Neural crest cell (in vitro differentiated cells): ENCODE data around the gene TSPAN8. TPM values are rescaled to one million over a fixed set of nuclear protein-coding genes. Genes with fewer than 3 reads are reported as not detected.

Source experiments
- DNase-seq: peaks from one replicate; pipeline ENCODE4 v3.0.0; 2021; ENCODE audit warnings: low read depth, mixed read lengths, low spot score
- H3K27ac Mint-ChIP-seq: one replicate; pipeline ENCODE4 v1.8.0; 2021; ENCODE audit warnings: mild to moderate bottlenecking, mixed read lengths; ENCODE audit not compliant: unreplicated experiment
- H3K27me3 Mint-ChIP-seq: 2 replicates; pipeline ENCODE4 v1.8.0; 2021; ENCODE audit warnings: low read depth, mild to moderate bottlenecking, mixed read lengths
- H3K36me3 Mint-ChIP-seq: 2 replicates; pipeline ENCODE4 v1.8.0; 2021; ENCODE audit warnings: low read depth, mild to moderate bottlenecking, mixed read lengths
- H3K4me1 Mint-ChIP-seq: 2 replicates; pipeline ENCODE4 v1.8.0; 2021; ENCODE audit warnings: mixed read lengths
- H3K4me3 Mint-ChIP-seq: one replicate; pipeline ENCODE4 v1.8.0; 2021; ENCODE audit warnings: mild to moderate bottlenecking, mixed read lengths
- H3K9me3 Mint-ChIP-seq: 2 replicates; pipeline ENCODE4 v1.8.0; 2021; ENCODE audit warnings: mixed read lengths
- total RNA-seq: library from RNA; stranded (reverse); gene quantifications from 2 replicates; pipeline ENCODE4 v1.2.1, GENCODE V29; 2021
- TF ChIP-seq, protein P1 (sequence below): fragments of 200-600 bp; sonication (generic); conservative IDR thresholded peaks from 2 replicates; pipeline ENCODE4 v1.5.0; 2021; ENCODE audit warnings: antibody characterized with exemption, mild to moderate bottlenecking

The TSPAN8 gene
- total RNA-seq, 1 donor from 2014 or later = not detected

DNA sequence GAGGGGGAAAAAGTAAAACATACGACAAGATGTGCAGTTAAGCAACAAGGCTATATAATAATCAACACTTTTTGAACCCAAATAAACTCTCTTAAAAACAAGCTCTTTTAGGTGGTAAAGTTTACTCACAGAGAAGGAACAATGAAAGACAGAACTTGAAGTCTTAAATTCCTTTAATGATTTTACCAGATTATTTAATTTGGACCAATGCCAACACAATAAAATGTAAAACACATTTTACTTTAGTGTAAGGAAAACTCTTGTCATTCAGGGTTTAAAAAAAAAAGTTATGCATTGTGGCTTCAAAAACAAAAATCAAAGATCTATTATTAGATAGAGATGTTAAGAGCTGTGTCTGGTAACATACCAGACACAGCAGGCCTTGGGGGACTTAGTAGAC lies 13.1 kb downstream of the TSPAN8 start:
- H3K4me3 Mint-ChIP-seq = no peak overlapping the region
- no peaks in the 10 kb centered on the region for H3K27me3 Mint-ChIP-seq
- DNase-seq = no peak
- no peaks in the 10 kb centered on the region for H3K36me3 Mint-ChIP-seq
- peak overlapping the region; percentile 69 for H3K27ac Mint-ChIP-seq
- H3K9me3 Mint-ChIP-seq = no peaks in the 10 kb centered on the region
- peaks cover 4% of the 10 kb centered on the region for H3K4me1 Mint-ChIP-seq
- TF ChIP-seq, protein P1, sequence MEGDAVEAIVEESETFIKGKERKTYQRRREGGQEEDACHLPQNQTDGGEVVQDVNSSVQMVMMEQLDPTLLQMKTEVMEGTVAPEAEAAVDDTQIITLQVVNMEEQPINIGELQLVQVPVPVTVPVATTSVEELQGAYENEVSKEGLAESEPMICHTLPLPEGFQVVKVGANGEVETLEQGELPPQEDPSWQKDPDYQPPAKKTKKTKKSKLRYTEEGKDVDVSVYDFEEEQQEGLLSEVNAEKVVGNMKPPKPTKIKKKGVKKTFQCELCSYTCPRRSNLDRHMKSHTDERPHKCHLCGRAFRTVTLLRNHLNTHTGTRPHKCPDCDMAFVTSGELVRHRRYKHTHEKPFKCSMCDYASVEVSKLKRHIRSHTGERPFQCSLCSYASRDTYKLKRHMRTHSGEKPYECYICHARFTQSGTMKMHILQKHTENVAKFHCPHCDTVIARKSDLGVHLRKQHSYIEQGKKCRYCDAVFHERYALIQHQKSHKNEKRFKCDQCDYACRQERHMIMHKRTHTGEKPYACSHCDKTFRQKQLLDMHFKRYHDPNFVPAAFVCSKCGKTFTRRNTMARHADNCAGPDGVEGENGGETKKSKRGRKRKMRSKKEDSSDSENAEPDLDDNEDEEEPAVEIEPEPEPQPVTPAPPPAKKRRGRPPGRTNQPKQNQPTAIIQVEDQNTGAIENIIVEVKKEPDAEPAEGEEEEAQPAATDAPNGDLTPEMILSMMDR = no peak

DNA sequence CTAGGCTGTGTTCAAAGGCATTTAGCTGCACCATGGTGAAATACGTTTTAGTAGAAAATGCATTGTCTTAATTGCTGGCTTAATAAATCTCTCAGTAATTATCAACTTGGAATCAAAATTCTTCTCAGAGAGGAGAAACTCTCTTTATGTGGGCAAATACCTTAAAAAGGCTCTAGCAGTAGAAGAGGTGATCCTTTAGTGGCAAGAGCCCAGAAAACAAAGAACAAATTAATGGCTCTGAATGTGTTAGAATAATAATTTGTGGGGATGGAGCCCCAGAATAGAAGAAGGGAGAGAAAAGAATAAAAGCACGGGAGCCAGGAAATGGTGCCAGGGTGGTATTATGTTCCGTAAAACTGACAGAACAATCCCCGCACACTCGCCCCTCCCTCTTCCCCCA lies 14.8 kb downstream of the TSPAN8 start:
- Mint-ChIP-seq H3K4me1 (peaks cover 4% of the 10 kb centered on the region), H3K36me3 (no peaks in the 10 kb centered on the region), H3K4me3 (no peak overlapping the region), H3K27me3 (no peaks in the 10 kb centered on the region), H3K27ac (no peak overlapping the region), H3K9me3 (no peaks in the 10 kb centered on the region)
- DNase-seq = no peak
- TF ChIP-seq, protein P1 = no peak

DNA sequence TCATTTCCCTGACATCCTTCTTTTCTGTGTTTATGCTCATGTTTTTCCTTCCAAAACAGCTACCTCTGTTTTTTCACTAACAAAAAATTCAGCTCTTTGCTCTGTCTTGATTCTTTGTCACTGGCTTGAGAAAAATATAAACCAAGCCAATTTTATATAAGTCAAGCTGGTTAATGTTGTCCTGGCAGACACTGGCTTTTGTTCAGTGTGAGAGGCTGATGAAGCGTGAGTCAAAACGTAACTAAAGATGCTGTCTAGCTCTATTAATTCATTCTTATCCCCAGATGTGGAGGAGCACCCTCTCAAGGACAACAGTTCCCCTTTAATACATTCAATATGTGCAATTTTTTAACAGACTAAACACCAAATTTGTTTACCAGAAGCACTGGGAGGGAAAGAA lies 15.8 kb downstream of the TSPAN8 start:
- TF ChIP-seq, protein P1 = no peak
- H3K9me3 Mint-ChIP-seq = no peaks in the 10 kb centered on the region
- H3K36me3 Mint-ChIP-seq = no peaks in the 10 kb centered on the region
- peaks cover 4% of the 10 kb centered on the region for H3K4me1 Mint-ChIP-seq
- no peaks in the 10 kb centered on the region for H3K27me3 Mint-ChIP-seq
- H3K4me3 Mint-ChIP-seq = no peak overlapping the region
- no peak overlapping the region for H3K27ac Mint-ChIP-seq
- DNase-seq = no peak

DNA sequence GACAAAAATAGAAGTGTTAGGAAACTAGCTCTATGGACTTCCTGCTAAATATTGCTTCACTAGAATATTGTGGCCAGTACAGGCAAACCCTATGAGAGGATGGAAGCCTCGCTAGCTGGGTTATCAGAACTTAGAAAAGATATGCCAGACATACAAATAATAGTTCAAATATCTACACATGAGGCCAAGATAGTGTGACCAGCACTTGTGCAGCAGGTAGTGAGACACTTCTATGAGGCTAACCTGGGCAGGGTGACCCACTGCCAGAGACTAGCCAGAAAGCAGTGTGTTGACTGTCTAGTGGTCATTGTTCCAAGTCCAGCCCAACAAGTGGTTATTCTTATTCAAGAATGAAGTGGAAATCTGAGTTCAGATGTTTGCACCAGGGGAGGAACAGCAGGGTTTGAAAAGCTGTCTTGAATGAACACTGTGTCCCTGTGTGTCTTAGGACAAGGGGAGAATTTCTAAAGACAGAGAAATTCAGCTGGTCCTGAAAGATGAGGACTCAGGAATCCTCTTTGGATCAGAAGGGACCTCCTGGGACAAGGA lies 16.3 kb downstream of the TSPAN8 start:
- no peak for DNase-seq
- Mint-ChIP-seq H3K4me3 (no peak overlapping the region), H3K27ac (no peak overlapping the region), H3K9me3 (no peaks in the 10 kb centered on the region), H3K27me3 (no peaks in the 10 kb centered on the region), H3K36me3 (no peaks in the 10 kb centered on the region), H3K4me1 (peaks cover 4% of the 10 kb centered on the region)
- TF ChIP-seq, protein P1 = no peak

DNA sequence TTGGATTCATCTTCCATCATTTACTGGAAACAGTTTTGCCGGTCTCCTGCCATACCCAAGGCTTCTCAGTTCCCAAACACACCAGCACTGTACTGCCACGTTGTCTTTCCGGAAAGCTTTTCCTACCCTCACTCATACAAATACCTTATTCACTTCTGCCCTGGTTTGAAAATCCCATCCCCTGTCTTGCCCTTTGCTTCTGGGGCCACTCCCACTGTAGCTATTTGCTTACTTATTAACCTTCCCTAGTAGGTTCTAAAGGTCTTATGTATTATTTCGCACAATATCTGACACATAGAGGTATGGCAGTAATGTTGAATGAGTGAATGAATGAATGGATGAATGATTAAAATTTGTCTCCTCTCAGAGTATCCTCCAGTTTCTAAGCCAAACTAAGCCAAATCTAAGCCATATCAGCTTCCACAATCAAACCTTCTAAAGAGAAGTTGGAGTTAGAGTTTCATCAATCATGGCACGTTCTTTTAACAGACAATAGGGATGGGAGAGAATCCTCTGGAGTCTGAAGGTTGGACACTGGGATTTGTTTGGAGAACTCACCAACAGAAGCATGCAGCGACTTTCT lies 18.6 kb downstream of the TSPAN8 start:
- Mint-ChIP-seq H3K27me3 (peaks cover 2% of the 10 kb centered on the region), H3K27ac (no peak overlapping the region), H3K4me3 (no peak overlapping the region), H3K4me1 (peaks cover 4% of the 10 kb centered on the region), H3K9me3 (no peaks in the 10 kb centered on the region), H3K36me3 (no peaks in the 10 kb centered on the region)
- TF ChIP-seq, protein P1 = no peak
- no peak for DNase-seq
